Stimulated activated CD4-positive, alpha-beta T cell treated with anti-CD3 and anti-CD28 coated beads, Interleukin-4, amount 100 ng/mL, for 1 hour (primary cell): Measurements from ENCODE around the gene SGCA.

Experiments
- DNase-seq: peaks from one replicate; pipeline ENCODE4 v3.0.0-alpha.2; 2020

Gene SGCA

GRCh38 chr17:50210240-50211225 lies 44.7 kb downstream of the SGCA start:
- DNase-seq: no peak

- no peak for DNase-seq
Observed at GRCh38 chr17:50211249-50212120, 45.7 kb downstream of the SGCA start.

- DNase-seq: no peak
Observed at GRCh38 chr17:50212121-50212843, 46.5 kb downstream of the SGCA start.

GRCh38 chr17:50213026-50214022 lies 47.5 kb downstream of the SGCA start:
- no peak for DNase-seq

DNA sequence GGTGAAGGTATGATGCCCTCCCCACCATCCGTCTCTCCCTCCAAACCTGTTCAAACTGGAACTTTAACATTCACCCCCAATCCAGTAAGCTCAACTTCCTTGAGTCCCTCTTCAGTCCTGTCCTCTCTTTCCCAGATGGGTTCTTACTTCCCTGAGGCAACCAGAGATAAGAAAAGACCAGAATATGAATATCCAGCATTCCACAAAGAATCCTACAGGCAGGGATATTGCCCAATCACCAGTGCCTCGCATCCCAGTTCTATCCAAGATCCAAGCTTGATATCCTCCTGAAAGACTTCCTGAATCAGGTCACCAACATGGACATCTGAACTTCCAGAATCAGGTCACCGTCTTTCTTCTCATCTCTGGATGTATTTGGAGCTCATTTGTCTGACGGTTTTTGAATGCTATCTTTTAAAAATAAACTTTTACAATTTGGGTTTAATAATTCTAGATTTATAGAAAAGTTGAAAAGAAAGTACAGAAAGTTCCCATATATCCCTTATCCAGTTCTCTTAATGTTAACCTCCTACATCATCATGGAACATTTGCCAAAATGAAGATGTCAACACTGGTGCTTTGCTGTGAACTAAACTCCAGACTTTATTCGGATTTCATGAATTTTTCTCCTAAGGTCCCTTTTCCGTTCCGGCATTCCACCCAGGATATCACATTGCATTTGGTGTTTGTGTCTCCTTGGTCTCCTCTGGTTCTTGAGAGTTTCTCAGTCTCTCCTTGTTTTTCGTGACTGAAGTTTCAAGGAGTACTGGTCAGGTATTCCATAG lies 49.4 kb downstream of the SGCA start:
- no peak for DNase-seq

DNA sequence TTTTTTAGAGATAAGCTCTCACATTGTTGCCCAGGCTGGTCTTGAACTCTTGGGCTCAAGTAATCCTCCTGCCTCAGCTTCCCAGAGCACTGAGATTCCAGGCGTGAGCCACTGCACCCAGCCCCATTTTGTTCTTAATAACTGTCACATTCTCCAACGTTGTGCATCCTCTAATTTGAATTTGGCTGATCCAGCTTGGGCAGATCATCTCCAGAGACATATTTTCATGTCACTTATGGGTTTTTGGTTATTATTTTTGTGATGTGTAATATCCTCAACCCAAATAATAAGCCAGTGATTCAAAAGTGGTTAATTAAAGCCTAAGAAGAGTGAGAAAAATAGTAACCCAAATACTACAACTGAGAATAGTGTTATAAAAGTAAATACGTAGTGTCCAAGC lies 51.8 kb downstream of the SGCA start:
- DNase-seq: no peak

GRCh38 chr17:50218071-50218759 lies 52.4 kb downstream of the SGCA start:
- no peak for DNase-seq

DNA sequence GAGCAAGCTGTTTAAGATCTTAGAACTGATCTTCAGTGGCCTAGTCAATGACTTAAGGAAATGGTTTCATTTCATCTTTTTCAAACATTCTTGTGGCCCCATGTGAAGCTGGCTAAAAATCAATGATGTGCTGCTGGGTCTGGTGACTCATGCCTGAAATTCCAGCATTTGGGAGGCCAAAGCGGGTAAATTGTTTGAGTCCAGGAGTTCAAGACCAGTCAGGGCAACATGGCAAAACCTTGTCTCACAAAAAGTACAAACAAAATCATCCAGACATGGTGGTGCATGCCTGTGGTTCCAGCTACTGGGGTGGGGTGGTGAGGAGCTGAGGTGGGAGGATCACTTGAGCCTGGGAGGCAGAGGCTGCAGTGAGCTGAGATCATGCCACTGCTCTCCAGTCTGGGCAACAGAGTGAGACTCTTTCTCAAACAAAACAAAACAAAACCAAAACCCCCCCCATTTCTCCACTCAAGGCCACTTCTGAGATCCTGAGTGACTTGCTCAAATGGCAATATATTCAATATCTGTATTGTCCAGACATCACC lies 53.0 kb downstream of the SGCA start:
- DNase-seq: no peak

DNA sequence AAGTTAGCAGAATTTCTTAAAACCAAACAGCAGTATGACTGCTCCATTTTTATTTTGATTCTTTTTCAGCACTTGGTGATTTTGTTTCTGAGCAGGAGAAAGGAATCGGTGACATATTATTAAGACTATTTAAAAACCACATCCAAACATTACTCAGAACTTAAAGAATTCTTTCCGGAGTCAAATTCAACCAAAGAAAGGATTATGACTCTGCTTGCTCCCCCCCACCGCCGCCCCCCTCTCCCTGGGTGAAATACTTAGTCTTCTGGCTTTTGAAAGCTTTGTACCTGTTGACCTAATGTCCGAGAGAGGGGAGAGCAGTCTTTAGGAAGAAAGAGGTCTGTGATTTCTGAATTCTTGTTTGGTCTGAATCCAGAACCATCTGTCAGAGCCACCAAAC lies 53.5 kb downstream of the SGCA start:
- DNase-seq: no peak

GRCh38 chr17:50219939-50220465 lies 54.2 kb downstream of the SGCA start:
- DNase-seq: no peak

- no peak for DNase-seq
Observed at GRCh38 chr17:50220811-50221210, 55.0 kb downstream of the SGCA start.

GRCh38 chr17:50221266-50221863 lies 55.6 kb downstream of the SGCA start:
- no peak for DNase-seq

DNA sequence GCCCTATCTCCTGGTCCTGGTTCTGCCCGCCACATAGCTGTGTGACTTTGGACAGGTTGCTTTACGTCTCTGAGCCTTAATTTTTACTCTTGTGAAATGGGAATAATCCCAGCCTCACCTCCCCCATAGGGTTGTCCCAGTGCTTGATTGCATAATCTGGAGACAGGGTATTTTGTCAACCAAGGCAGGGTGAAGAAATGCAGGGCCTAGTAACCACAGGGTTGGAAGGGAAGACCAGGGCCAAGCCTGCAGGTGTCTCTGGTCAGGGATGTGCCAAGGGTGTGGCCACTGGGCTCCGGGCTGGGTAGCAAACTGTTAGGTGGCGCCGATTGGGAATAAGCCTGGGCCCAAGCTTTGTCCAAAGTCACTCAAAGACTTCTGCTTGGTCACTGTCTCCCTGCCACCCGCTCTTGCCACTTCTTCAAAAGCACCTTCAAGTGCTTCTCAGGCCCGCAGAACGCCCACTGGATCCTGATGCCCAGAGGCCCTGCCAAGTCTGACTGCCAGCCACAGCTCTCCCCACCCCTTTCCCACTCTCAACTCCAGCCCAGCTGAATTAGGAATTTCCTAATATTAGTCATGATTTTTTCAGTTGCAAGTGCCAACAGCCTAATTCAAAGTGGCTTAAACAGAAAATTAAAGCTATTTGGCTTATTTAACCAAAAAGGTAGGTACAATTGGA lies 56.2 kb downstream of the SGCA start:
- DNase-seq: no peak

GRCh38 chr17:50222922-50223321 lies 57.1 kb downstream of the SGCA start:
- no peak for DNase-seq
